ENCODE results near the gene MIGA1.

The MIGA1 gene

DNA sequence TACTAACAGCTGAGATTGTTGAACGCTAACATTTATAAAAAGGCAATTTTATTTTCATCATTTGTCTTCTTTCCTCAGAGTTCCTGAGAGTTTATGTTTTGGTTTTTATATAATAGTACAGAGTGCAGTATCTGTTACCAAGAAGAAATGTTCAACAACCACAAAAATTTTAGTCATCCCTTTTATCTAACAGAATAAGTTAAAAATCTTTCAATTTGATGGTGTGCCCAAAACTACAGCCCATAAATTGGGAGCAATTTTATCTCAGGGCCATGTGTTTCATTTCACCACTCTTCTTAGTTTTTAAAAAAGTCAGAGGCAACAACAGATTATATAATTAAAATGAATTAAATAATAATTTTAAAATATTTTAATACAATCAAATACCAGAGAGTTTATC lies 146.1 kb downstream of the MIGA1 start:
- no peak for DNase-seq

DNA sequence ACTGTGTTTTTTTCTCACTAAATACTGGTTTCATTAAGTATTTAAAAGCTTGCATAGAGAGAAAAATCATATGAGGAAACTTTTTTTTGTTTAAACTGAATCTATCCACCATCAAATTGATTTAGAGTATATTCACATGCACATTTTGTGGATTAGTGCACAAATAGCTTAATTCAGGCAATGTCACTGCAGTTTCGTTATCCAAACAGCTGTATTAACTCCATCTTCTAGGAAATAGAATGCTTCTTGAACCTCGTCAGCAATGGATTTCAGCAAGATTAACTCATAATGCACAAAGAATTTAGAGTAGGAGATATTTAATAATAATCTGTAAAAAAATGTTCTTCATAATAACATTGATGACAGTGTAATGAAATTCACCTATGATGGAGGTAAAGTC lies 146.5 kb downstream of the MIGA1 start:
- no peak for DNase-seq

DNA sequence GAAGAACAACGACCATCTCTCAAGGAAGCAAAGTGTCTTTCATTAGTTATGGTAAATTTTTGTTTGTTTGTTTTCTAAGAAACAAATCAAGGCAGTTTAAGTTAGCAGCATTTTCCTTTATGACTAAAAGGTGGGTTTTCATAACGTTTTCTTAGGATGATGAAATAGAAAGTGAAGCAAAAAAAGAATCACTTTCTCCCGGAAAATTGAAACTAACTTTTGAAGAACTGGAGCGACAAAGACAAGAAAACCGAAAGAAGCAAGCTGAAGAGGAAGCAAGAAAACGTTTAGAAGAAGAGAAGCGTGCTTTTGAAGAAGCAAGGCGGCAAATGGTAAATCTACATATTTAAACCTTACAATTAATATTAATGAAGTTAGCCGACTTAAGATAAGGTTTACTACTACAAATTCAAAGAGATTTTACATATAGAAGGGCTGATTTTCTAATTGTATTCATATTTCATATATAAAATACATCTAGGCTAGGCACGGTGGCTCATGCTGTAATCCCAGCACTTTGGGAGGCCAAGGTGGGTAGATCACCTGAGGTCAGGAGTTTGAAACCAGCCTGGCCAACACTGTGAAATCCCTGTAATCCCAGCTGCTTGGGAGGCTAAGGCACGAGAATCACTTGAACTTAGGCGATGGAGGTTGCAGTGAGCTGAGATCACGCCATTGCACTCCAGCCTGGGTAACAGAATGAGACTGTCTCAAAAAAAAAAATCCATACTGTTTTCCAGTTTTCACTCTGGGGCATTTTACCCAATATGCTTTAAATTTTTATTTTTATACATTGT lies 147.3 kb downstream of the MIGA1 start:
- DNase-seq = no peak

DNA sequence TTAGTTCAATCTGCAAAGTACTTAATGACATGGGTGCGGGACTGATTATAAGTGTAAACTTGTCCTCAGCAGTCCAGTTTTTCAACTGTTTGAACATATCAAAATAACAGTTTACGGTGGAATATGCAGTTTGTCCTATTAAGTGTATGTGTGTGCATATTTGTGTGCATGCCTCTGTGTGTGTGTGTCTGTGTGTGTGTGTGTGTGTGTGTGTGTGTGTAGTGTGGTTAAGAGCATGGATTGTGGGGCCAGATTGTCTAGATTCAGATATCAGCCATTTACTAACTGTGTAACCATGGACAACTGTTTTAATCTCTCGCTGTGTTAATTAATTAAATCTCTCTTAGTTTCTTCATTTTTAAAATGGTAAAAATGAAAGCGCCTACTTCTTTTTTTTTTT lies 148.0 kb downstream of the MIGA1 start:
- no peak for DNase-seq
